ENCODE data around the gene OGFR.

Gene OGFR

GRCh38 chr20:62837790-62838127 lies 33.1 kb downstream of the OGFR start:
- no peak overlapping the region for H3K4me3 ChIP-seq (ENCODE audit: low read depth, low read length)
- DNase-seq (ENCODE audit: low read depth), result no peak
- TF ChIP-seq MAX (IDR thresholded peaks at IDR 0.05; ENCODE audit: low read depth, low read length) (no peak), MYC (IDR thresholded peaks at IDR 0.05; ENCODE audit: low read depth, low read length) (no peak), POLR2A (IDR thresholded peaks at IDR 0.05; ENCODE audit: extremely low read depth, insufficient read length) (no peak), CTCF (IDR thresholded peaks at IDR 0.05; ENCODE audit: low read depth, low read length) (no peak)

- no peak overlapping the region for H3K4me3 ChIP-seq (ENCODE audit: low read depth, low read length)
- TF ChIP-seq MYC (IDR thresholded peaks at IDR 0.05; ENCODE audit: low read depth, low read length), result no peak
- TF ChIP-seq CTCF (IDR thresholded peaks at IDR 0.05; ENCODE audit: low read depth, low read length), result no peak
- peak; percentile 78 for DNase-seq (ENCODE audit: low read depth)
These were observed 33.7 kb downstream of the OGFR start for GRCh38 chr20:62838128-62838891.

GRCh38 chr20:62839261-62839660 lies 34.6 kb downstream of the OGFR start:
- no peak overlapping the region for H3K4me3 ChIP-seq (ENCODE audit: low read depth, low read length)
- no peak for DNase-seq (ENCODE audit: low read depth)
- TF ChIP-seq MYC (IDR thresholded peaks at IDR 0.05; ENCODE audit: low read depth, low read length) (no peak), MAX (IDR thresholded peaks at IDR 0.05; ENCODE audit: low read depth, low read length) (no peak), CTCF (IDR thresholded peaks at IDR 0.05; ENCODE audit: low read depth, low read length) (no peak), POLR2A (IDR thresholded peaks at IDR 0.05; ENCODE audit: extremely low read depth, insufficient read length) (no peak)

- H3K4me3 ChIP-seq (ENCODE audit: low read depth, low read length), result no peak overlapping the region
- no peak for DNase-seq (ENCODE audit: low read depth)
- TF ChIP-seq MYC (IDR thresholded peaks at IDR 0.05; ENCODE audit: low read depth, low read length) (no peak), POLR2A (IDR thresholded peaks at IDR 0.05; ENCODE audit: extremely low read depth, insufficient read length) (no peak), MAX (IDR thresholded peaks at IDR 0.05; ENCODE audit: low read depth, low read length) (no peak), CTCF (IDR thresholded peaks at IDR 0.05; ENCODE audit: low read depth, low read length) (no peak)
These were observed 35.2 kb downstream of the OGFR start for GRCh38 chr20:62839816-62840215.

GRCh38 chr20:62840244-62841197 lies 35.9 kb downstream of the OGFR start:
- no peak overlapping the region for H3K4me3 ChIP-seq (ENCODE audit: low read depth, low read length)
- no peak for DNase-seq (ENCODE audit: low read depth)
- TF ChIP-seq POLR2A (IDR thresholded peaks at IDR 0.05; ENCODE audit: extremely low read depth, insufficient read length) (no peak), MYC (IDR thresholded peaks at IDR 0.05; ENCODE audit: low read depth, low read length) (no peak), MAX (IDR thresholded peaks at IDR 0.05; ENCODE audit: low read depth, low read length) (no peak)

GRCh38 chr20:62841705-62842212 lies 37.1 kb downstream of the OGFR start:
- no peak for TF ChIP-seq POLR2A (IDR thresholded peaks at IDR 0.05; ENCODE audit: extremely low read depth, insufficient read length)
- no peak for TF ChIP-seq MYC (IDR thresholded peaks at IDR 0.05; ENCODE audit: low read depth, low read length)
- no peak for TF ChIP-seq CTCF (IDR thresholded peaks at IDR 0.05; ENCODE audit: low read depth, low read length)
- TF ChIP-seq MAX (IDR thresholded peaks at IDR 0.05; ENCODE audit: low read depth, low read length), result no peak
- no peak for DNase-seq (ENCODE audit: low read depth)

More at GRCh38 chr20:62841705-62842212, 37.1 kb downstream of the OGFR start:
- H3K4me3 ChIP-seq (ENCODE audit: low read depth, low read length), result no peak overlapping the region

Measured in NB4 (cell line).